T-helper 2 cell treated with Interferon-gamma antibody and Interleukin-4, amounts not matched to agents 5 μg/mL and 100 μg/mL, for 36 hours (primary cell): ENCODE measurements around the gene GPR18.
"Not testable (repeated sequence)": the region's sequence is repeated elsewhere in the genome, so short reads cannot be mapped to it uniquely, and the experiment has no call there.

Source experiments
- DNase-seq: peaks from one replicate; pipeline ENCODE4 v3.0.0; 2021; ENCODE audit warnings: low spot score
- H3K27ac Mint-ChIP-seq: one replicate; pipeline ENCODE4 v1.8.0; 2021; ENCODE audit warnings: mild to moderate bottlenecking, mixed read lengths
- H3K27me3 Mint-ChIP-seq: one replicate; pipeline ENCODE4 v1.8.0; 2021; ENCODE audit warnings: low read depth, mixed read lengths
- H3K36me3 Mint-ChIP-seq: one replicate; pipeline ENCODE4 v1.8.0; 2021; ENCODE audit warnings: low read depth, mixed read lengths
- H3K4me1 Mint-ChIP-seq: one replicate; pipeline ENCODE4 v1.8.0; 2021; ENCODE audit warnings: low read depth, mixed read lengths
- H3K4me3 Mint-ChIP-seq: one replicate; pipeline ENCODE4 v1.8.0; 2022; ENCODE audit warnings: mild to moderate bottlenecking, moderate library complexity, mixed read lengths
- H3K9me3 Mint-ChIP-seq: one replicate; pipeline ENCODE4 v1.8.0; 2021; ENCODE audit warnings: mixed read lengths

GPR18 gene

GRCh38 chr13:99254830-99255229 is 3.3 kb downstream of the GPR18 start:
- Mint-ChIP-seq H3K36me3 (peaks cover 38% of the 10 kb centered on the region), H3K9me3 (no peaks in the 10 kb centered on the region), H3K4me1 (peaks cover 58% of the 10 kb centered on the region), H3K27ac (peak overlapping the region; percentile 60), H3K27me3 (no peaks in the 10 kb centered on the region), H3K4me3 (peak overlapping the region; percentile 84)
- no peak for DNase-seq

DNA sequence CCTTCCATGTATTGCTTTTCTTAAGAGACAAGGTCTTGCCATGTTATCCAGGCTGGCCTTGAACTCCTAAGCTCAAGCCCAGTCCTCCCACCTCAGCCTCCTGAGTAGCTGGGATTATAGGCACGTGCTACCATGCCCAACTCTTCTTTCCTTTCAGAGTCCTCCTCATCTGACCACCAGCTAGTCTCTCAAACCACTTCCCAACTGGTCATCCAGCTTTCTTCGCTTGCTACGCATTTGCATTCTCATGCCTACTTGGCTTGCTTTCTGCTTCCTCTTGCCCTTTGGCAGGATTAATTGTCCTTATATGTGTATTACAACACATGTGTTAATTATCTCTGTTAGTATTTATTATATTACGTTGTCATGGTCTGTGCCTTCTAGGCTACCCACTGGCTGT is 6.3 kb downstream of the GPR18 start:
- peaks cover 54% of the 10 kb centered on the region for H3K4me1 Mint-ChIP-seq
- no peak overlapping the region for H3K4me3 Mint-ChIP-seq
- H3K27ac Mint-ChIP-seq, result peak overlapping the region; percentile 52
- no peaks in the 10 kb centered on the region for H3K27me3 Mint-ChIP-seq
- DNase-seq, result no peak
- no peaks in the 10 kb centered on the region for H3K9me3 Mint-ChIP-seq
- peaks cover 51% of the 10 kb centered on the region for H3K36me3 Mint-ChIP-seq

- H3K4me3 Mint-ChIP-seq, result peak overlapping the region; percentile 7
- peaks cover 54% of the 10 kb centered on the region for H3K36me3 Mint-ChIP-seq
- H3K27me3 Mint-ChIP-seq, result no peaks in the 10 kb centered on the region
Observed at GRCh38 chr13:99250982-99251825, 7.0 kb downstream of the GPR18 start.

DNA sequence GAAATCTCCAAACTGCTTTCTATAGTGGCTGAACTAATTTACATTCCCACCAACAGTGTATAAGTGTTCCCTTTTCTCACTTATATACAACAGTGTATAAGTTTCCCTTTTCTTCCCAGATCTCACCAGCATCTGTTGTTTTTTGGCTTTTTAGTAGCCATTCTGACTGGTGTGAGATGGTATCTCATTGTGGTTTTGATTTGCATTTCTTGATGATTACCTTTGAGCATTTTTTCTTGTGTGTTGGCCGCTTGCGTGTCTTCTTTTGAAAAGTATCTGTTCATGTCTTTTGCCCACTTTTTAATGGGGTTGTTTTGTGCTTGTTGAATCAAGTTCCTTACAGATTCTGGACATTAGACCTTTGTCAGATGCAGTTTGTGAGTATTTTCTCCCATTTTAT is 8.6 kb downstream of the GPR18 start:
- not testable (repeated sequence) for H3K4me3 Mint-ChIP-seq, H3K27me3 Mint-ChIP-seq, H3K9me3 Mint-ChIP-seq, H3K27ac Mint-ChIP-seq, DNase-seq
- H3K36me3 Mint-ChIP-seq, result peaks cover 51% of the 10 kb centered on the region
- peaks cover 36% of the 10 kb centered on the region for H3K4me1 Mint-ChIP-seq

More at GRCh38 chr13:99250982-99251825, 7.0 kb downstream of the GPR18 start:
- no peak for DNase-seq
- H3K27ac Mint-ChIP-seq, result no peak overlapping the region
- H3K4me1 Mint-ChIP-seq, result peaks cover 50% of the 10 kb centered on the region
- H3K9me3 Mint-ChIP-seq, result no peaks in the 10 kb centered on the region

DNA sequence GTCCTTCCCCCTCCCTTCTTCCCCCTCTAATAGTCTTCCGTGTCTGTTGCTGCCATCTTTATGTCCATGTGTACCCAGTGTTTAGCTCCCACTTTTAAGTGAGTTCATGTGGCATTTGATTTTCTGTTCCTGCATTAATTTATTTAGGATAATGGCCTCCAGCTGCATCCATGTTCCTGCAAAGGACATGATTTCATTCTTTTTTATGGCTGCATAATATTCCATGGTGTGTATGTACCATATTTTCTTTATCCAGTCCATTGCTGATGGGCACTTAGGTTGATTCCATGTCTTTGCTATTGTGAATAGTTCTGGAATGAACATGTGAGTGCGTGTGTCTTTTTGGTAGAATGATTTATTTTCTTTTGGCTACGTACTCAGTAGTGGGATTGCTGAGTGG is 9.0 kb downstream of the GPR18 start:
- H3K27ac Mint-ChIP-seq, H3K27me3 Mint-ChIP-seq, H3K9me3 Mint-ChIP-seq, DNase-seq, H3K4me3 Mint-ChIP-seq: not testable (repeated sequence)
- Mint-ChIP-seq H3K36me3 (peaks cover 50% of the 10 kb centered on the region), H3K4me1 (peaks cover 36% of the 10 kb centered on the region)

GRCh38 chr13:99246100-99246499 is 12.1 kb downstream of the GPR18 start:
- DNase-seq, result no peak
- peaks cover 48% of the 10 kb centered on the region for H3K36me3 Mint-ChIP-seq
- no peak overlapping the region for H3K4me3 Mint-ChIP-seq
- H3K27me3 Mint-ChIP-seq, result no peaks in the 10 kb centered on the region
- no peaks in the 10 kb centered on the region for H3K9me3 Mint-ChIP-seq
- H3K4me1 Mint-ChIP-seq, result peaks cover 21% of the 10 kb centered on the region
- H3K27ac Mint-ChIP-seq, result no peak overlapping the region

GRCh38 chr13:99237981-99238662 is 20.1 kb downstream of the GPR18 start:
- DNase-seq, result no peak
- no peaks in the 10 kb centered on the region for H3K27me3 Mint-ChIP-seq

GRCh38 chr13:99231721-99232120 is 26.5 kb downstream of the GPR18 start:
- DNase-seq, result no peak
- H3K9me3 Mint-ChIP-seq, result no peaks in the 10 kb centered on the region
- H3K4me3 Mint-ChIP-seq, result no peak overlapping the region
- peaks cover 34% of the 10 kb centered on the region for H3K36me3 Mint-ChIP-seq
- peak overlapping the region; percentile 45 for H3K27ac Mint-ChIP-seq
- peaks cover 45% of the 10 kb centered on the region for H3K4me1 Mint-ChIP-seq
- H3K27me3 Mint-ChIP-seq, result no peaks in the 10 kb centered on the region

More at GRCh38 chr13:99237981-99238662, 20.1 kb downstream of the GPR18 start:
- Mint-ChIP-seq H3K27ac (peak overlapping the region; percentile 94), H3K4me3 (peak overlapping the region; percentile 84), H3K4me1 (peaks cover 41% of the 10 kb centered on the region), H3K36me3 (peaks cover 52% of the 10 kb centered on the region), H3K9me3 (no peaks in the 10 kb centered on the region)

GRCh38 chr13:99230991-99231390 is 27.2 kb downstream of the GPR18 start:
- Mint-ChIP-seq H3K9me3 (no peaks in the 10 kb centered on the region), H3K36me3 (peaks cover 33% of the 10 kb centered on the region), H3K27ac (no peak overlapping the region), H3K27me3 (no peaks in the 10 kb centered on the region), H3K4me1 (peaks cover 50% of the 10 kb centered on the region), H3K4me3 (no peak overlapping the region)
- DNase-seq, result no peak

GRCh38 chr13:99230588-99230987 is 27.6 kb downstream of the GPR18 start:
- not testable (repeated sequence) for H3K9me3 Mint-ChIP-seq, H3K27ac Mint-ChIP-seq, H3K27me3 Mint-ChIP-seq, DNase-seq, H3K4me3 Mint-ChIP-seq
- Mint-ChIP-seq H3K4me1 (peaks cover 51% of the 10 kb centered on the region), H3K36me3 (peaks cover 31% of the 10 kb centered on the region)

GRCh38 chr13:99228737-99229691 is 29.2 kb downstream of the GPR18 start:
- Mint-ChIP-seq H3K4me1 (peaks cover 57% of the 10 kb centered on the region), H3K9me3 (no peaks in the 10 kb centered on the region), H3K27ac (peak overlapping the region; percentile 74), H3K4me3 (peak overlapping the region; percentile 78), H3K36me3 (peaks cover 24% of the 10 kb centered on the region), H3K27me3 (no peaks in the 10 kb centered on the region)
- peak; percentile 50 for DNase-seq

DNA sequence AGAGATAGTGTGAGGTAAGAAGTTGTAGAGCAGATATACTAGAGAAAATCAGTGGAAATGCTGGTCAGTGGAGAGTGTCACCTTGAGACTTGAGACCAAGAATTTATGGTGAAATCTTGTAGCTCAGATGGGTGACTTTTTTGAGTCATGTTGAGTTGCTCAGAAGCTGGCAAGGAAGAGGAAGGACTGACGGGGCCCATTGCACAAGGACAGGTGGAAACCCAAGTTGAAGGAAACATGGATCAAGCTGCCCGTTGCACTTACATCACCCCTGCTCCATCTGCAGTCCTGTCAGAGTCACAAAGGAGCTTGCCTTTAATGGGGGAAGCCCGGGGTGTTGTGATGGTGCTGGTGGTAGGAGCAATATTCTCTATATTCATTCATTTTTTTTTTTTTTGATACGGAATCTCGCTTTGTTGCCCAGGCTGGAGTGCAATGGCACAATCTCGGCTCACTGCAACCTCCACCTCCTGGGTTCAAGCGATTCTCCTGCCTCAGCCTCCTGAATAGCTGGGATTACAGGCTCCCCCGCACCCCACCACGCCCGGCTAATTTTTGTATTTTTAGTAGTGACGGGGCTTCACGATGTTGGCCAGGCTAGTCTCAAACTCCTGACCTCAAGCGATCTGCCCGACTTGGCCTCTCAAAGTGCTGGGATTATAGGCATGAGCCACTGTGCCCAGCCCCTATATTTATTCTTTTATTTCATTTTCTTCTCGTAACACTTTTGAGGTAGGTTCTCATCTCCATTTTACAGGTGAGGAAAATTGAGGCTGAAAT is 30.1 kb downstream of the GPR18 start:
- Mint-ChIP-seq H3K9me3 (peaks cover 6% of the 10 kb centered on the region), H3K36me3 (peaks cover 27% of the 10 kb centered on the region), H3K4me1 (peaks cover 64% of the 10 kb centered on the region), H3K27me3 (no peaks in the 10 kb centered on the region), H3K4me3 (peak overlapping the region; percentile 78), H3K27ac (peak overlapping the region; percentile 79)
- no peak for DNase-seq

- peaks cover 33% of the 10 kb centered on the region for H3K36me3 Mint-ChIP-seq
Observed at GRCh38 chr13:99227331-99227900, 30.8 kb downstream of the GPR18 start.

More at GRCh38 chr13:99227331-99227900, 30.8 kb downstream of the GPR18 start:
- Mint-ChIP-seq H3K27me3 (no peaks in the 10 kb centered on the region), H3K4me1 (peaks cover 69% of the 10 kb centered on the region), H3K4me3 (peak overlapping the region; percentile 44), H3K27ac (peak overlapping the region; percentile 79), H3K9me3 (peaks cover 11% of the 10 kb centered on the region)
- DNase-seq, result no peak
